H1 (cell line): Measurements from ENCODE around the gene PRKCZ.

Experiments used
- EZH2 ChIP-seq: fragments of 200-600 bp; sonication (generic); IDR thresholded peaks from 2 replicates; pipeline ENCODE4 v1.7.1; 2012; ENCODE audit warnings: low read depth, mild to moderate bottlenecking, moderate library complexity, low read length, inconsistent platforms; ENCODE audit not compliant: severe bottlenecking
- HDAC6 ChIP-seq: IDR thresholded peaks from one replicate; pipeline ENCODE4 v1.7.1; 2012; ENCODE audit warnings: low read depth, mild to moderate bottlenecking, inconsistent platforms, low read length, moderate library complexity
- RAD21 ChIP-seq, 2 experiments: IDR thresholded peaks in 1 of 2; conservative IDR thresholded peaks in 1 of 2; 2 replicates each; pipeline ENCODE4 v1.6.1; 2011; ENCODE audit warnings: low read depth in 2 of 2, low read length in 2 of 2, improper control_type of control experiment in 1 of 2, inconsistent platforms in 1 of 2, mild to moderate bottlenecking in 1 of 2, moderate library complexity in 1 of 2
- TF ChIP-seq, protein P1 (sequence below), 3 experiments: IDR thresholded peaks; 1 replicate in 2 of 3; 2 replicates in 1 of 3; pipeline versions ENCODE4 v1.5.1 to v1.6.1; 2011; ENCODE audit warnings: low read length in 3 of 3, mild to moderate bottlenecking in 3 of 3, inconsistent platforms in 2 of 3, low read depth in 1 of 3, moderate library complexity in 1 of 3; ENCODE audit not compliant: insufficient read depth in 1 of 3; ENCODE audit errors: control extremely low read depth in 1 of 3

DNA sequence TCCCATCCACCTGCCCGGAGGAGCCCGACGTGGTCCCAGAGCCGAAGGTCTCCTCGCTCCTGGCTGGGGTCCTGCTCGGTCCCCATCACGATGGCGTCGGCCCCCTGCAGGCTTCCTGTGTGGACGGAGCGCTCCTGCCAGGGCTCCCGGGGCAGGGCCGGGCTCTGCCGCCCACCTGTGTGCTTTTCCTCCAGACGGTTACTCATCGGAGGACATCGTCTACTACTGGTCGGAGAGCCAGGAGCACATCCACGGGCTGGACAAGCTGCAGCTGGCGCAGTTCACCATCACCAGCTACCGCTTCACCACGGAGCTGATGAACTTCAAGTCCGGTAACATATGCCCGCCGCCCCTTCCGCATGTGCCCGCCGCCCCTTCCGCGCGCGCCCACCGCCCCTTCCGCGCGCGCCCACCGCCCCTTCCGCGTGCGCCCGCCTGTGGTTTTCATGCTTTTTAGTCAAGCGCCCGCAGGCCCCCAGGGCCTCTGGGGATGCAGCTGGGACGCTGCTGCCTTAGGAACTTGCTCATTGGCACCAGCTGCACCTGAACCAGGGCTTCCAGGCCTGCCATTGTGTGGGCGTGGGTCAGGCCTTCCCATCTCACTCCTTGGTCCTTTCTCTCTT lies 22.1 kb upstream of the PRKCZ start:
- no peak for TF ChIP-seq EZH2
- TF ChIP-seq, protein P1, sequence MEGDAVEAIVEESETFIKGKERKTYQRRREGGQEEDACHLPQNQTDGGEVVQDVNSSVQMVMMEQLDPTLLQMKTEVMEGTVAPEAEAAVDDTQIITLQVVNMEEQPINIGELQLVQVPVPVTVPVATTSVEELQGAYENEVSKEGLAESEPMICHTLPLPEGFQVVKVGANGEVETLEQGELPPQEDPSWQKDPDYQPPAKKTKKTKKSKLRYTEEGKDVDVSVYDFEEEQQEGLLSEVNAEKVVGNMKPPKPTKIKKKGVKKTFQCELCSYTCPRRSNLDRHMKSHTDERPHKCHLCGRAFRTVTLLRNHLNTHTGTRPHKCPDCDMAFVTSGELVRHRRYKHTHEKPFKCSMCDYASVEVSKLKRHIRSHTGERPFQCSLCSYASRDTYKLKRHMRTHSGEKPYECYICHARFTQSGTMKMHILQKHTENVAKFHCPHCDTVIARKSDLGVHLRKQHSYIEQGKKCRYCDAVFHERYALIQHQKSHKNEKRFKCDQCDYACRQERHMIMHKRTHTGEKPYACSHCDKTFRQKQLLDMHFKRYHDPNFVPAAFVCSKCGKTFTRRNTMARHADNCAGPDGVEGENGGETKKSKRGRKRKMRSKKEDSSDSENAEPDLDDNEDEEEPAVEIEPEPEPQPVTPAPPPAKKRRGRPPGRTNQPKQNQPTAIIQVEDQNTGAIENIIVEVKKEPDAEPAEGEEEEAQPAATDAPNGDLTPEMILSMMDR (IDR thresholded peaks at IDR 0.05; ENCODE audit: control extremely low read depth in 1 of 3, insufficient read depth in 1 of 3, low read depth in 1 of 3, low read length in 3 of 3), result no peak
- TF ChIP-seq HDAC6, result no peak
- TF ChIP-seq RAD21 (IDR thresholded peaks at IDR 0.05 in 1 of 2, conservative IDR thresholded peaks at IDR 0.05 in 1 of 2; ENCODE audit: low read depth in 2 of 2, low read length in 2 of 2), result no peak
